Smooth muscle cell (in vitro differentiated cells): ENCODE data around the gene VCP. TPM values are rescaled to one million over a fixed set of nuclear protein-coding genes. Genes with fewer than 3 reads are reported as not detected.

Source experiments
- DNase-seq: peaks from one replicate; lab custom pipeline; 2025; ENCODE audit not compliant: unreplicated experiment; lab: John Stamatoyannopoulos, UW
- H2AFZ ChIP-seq: fragments of 200-600 bp; sonication (generic); 2 replicates; pipeline ENCODE4 v1.6.0; 2016; ENCODE audit warnings: antibody characterized with exemption, low read depth, mild to moderate bottlenecking
- H3F3A ChIP-seq: fragments of 200-600 bp; sonication (generic); 2 replicates; pipeline ENCODE4 v1.6.0; 2017; ENCODE audit warnings: antibody characterized with exemption, low read depth
- H3K27ac ChIP-seq: fragments of 200-600 bp; sonication (generic); 2 replicates; pipeline ENCODE4 v1.5.1; 2016; ENCODE audit warnings: low read depth, mild to moderate bottlenecking
- H3K27me3 ChIP-seq: fragments of 200-600 bp; sonication (generic); 2 replicates; pipeline ENCODE4 v1.6.1; 2016; ENCODE audit warnings: low read depth, mild to moderate bottlenecking
- H3K36me3 ChIP-seq: fragments of 200-600 bp; sonication (generic); 2 replicates; pipeline ENCODE4 v1.5.1; 2016; ENCODE audit warnings: low read depth
- H3K4me1 ChIP-seq: fragments of 200-600 bp; sonication (generic); 2 replicates; pipeline ENCODE4 v1.5.1; 2016; ENCODE audit warnings: low read depth
- H3K4me2 ChIP-seq: fragments of 200-600 bp; sonication (generic); 2 replicates; pipeline ENCODE4 v1.6.0; 2016; ENCODE audit warnings: mild to moderate bottlenecking
- H3K4me3 ChIP-seq: fragments of 200-600 bp; sonication (generic); 2 replicates; pipeline ENCODE4 v1.5.1; 2016; ENCODE audit warnings: mild to moderate bottlenecking
- H3K79me2 ChIP-seq: fragments of 200-600 bp; sonication (generic); 2 replicates; pipeline ENCODE4 v1.6.0; 2016; ENCODE audit warnings: low read depth, mild to moderate bottlenecking
- H3K9ac ChIP-seq: fragments of 200-600 bp; sonication (generic); 2 replicates; pipeline ENCODE4 v1.6.0; 2016; ENCODE audit warnings: low read depth
- H3K9me3 ChIP-seq: fragments of 200-600 bp; sonication (generic); replicated peaks from 2 replicates; pipeline ENCODE4 v1.5.1; 2016; ENCODE audit warnings: low read depth
- H4K20me1 ChIP-seq: fragments of 200-600 bp; sonication (generic); 2 replicates; pipeline ENCODE4 v1.6.0; 2016; ENCODE audit warnings: low read depth
- whole genome bisulfite sequencing: methylation state at CpG from one replicate; pipeline ENCODE4 v1.1.7; 2016; ENCODE audit warnings: low lambda C conversion rate; 5-methylcytosine and 5-hydroxymethylcytosine counted together
- polyA plus RNA-seq: library from polyadenylated mRNA; unstranded; fragments of >200 nt; fragmentation: Nextera tagmentation; extraction: Ambion mirVana; gene quantifications from 2 replicates; pipeline ENCODE4 v1.2.1, GENCODE V29; 2016
- total RNA-seq: library from RNA; depleted of rRNA; stranded (reverse); fragments of >200 nt; gene quantifications from 2 replicates; pipeline ENCODE4 v1.2.3, GENCODE V29; 2014
- TF ChIP-seq, protein P1 (sequence below): fragments of 200-600 bp; sonication (generic); IDR thresholded peaks from 2 replicates; pipeline ENCODE4 v1.5.1; 2017; ENCODE audit warnings: borderline replicate concordance, mild to moderate bottlenecking, antibody characterized with exemption; ENCODE audit not compliant: insufficient read depth, poor library complexity, severe bottlenecking

VCP gene
- total and polyA plus RNA-seq, 2 experiments from 2014 or later: 207 to 314 TPM

- Histone ChIP-seq H3K9me3 (no peaks in the 10 kb centered on the region), H4K20me1 (no peaks in the 10 kb centered on the region), H3K79me2 (no peaks in the 10 kb centered on the region), H3K4me3 (no peak overlapping the region), H3K9ac (no peak overlapping the region), H3K4me2 (no peak overlapping the region), H2AFZ (no peak overlapping the region), H3K36me3 (no peaks in the 10 kb centered on the region), H3K27ac (no peak overlapping the region), H3K27me3 (no peaks in the 10 kb centered on the region), H3F3A (no peaks in the 10 kb centered on the region), H3K4me1 (no peaks in the 10 kb centered on the region)
- TF ChIP-seq, protein P1, sequence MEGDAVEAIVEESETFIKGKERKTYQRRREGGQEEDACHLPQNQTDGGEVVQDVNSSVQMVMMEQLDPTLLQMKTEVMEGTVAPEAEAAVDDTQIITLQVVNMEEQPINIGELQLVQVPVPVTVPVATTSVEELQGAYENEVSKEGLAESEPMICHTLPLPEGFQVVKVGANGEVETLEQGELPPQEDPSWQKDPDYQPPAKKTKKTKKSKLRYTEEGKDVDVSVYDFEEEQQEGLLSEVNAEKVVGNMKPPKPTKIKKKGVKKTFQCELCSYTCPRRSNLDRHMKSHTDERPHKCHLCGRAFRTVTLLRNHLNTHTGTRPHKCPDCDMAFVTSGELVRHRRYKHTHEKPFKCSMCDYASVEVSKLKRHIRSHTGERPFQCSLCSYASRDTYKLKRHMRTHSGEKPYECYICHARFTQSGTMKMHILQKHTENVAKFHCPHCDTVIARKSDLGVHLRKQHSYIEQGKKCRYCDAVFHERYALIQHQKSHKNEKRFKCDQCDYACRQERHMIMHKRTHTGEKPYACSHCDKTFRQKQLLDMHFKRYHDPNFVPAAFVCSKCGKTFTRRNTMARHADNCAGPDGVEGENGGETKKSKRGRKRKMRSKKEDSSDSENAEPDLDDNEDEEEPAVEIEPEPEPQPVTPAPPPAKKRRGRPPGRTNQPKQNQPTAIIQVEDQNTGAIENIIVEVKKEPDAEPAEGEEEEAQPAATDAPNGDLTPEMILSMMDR: no peak
- no peak for DNase-seq
- 93% methylated on average over 2 of the region's 2 CpGs for WGBS
These were observed 39.3 kb downstream of the VCP start for GRCh38 chr9:35033101-35033500.

DNA sequence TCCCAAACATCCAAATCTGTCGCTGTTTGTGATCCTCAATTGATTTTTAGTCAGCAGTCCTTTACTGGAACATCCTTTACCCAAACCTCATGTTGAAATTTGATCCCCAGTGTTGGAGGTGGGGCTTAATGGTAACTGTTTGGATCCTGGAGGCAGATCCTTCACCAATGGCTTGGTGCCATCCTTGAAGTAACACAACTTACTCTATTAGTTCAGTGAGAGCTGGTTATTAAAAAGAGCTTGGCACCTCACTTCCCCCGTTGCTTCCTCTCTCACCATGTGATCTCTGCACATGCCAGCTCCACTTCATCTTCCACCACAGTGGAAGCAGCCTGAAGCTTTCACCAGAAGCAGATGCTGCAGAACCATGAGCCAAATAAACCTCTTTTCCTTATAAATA lies 42.6 kb downstream of the VCP start:
- DNase-seq: no peak
- H3F3A ChIP-seq: peaks cover 15% of the 10 kb centered on the region
- H3K79me2 ChIP-seq: no peaks in the 10 kb centered on the region
- no peaks in the 10 kb centered on the region for H3K27me3 ChIP-seq
- no peak overlapping the region for H3K4me2 ChIP-seq
- no peaks in the 10 kb centered on the region for H3K9me3 ChIP-seq
- no peak overlapping the region for H2AFZ ChIP-seq
- 95% methylated on average over 2 of the region's 2 CpGs for WGBS
- H4K20me1 ChIP-seq: no peaks in the 10 kb centered on the region
- no peaks in the 10 kb centered on the region for H3K36me3 ChIP-seq
- H3K4me1 ChIP-seq: peaks cover 8% of the 10 kb centered on the region
- TF ChIP-seq, protein P1: no peak
- no peak overlapping the region for H3K9ac ChIP-seq
- no peak overlapping the region for H3K4me3 ChIP-seq
- no peak overlapping the region for H3K27ac ChIP-seq

- Histone ChIP-seq H3K9ac (no peak overlapping the region), H3F3A (peaks cover 15% of the 10 kb centered on the region), H4K20me1 (no peaks in the 10 kb centered on the region), H3K9me3 (no peaks in the 10 kb centered on the region), H3K79me2 (no peaks in the 10 kb centered on the region), H3K27ac (no peak overlapping the region), H3K4me3 (no peak overlapping the region), H3K36me3 (no peaks in the 10 kb centered on the region), H2AFZ (no peak overlapping the region), H3K4me1 (peaks cover 8% of the 10 kb centered on the region), H3K27me3 (no peaks in the 10 kb centered on the region), H3K4me2 (no peak overlapping the region)
- TF ChIP-seq, protein P1: no peak
- DNase-seq: no peak
- 74% methylated on average over 4 of the region's 4 CpGs for WGBS
These were observed 43.2 kb downstream of the VCP start for GRCh38 chr9:35029241-35029640.

DNA sequence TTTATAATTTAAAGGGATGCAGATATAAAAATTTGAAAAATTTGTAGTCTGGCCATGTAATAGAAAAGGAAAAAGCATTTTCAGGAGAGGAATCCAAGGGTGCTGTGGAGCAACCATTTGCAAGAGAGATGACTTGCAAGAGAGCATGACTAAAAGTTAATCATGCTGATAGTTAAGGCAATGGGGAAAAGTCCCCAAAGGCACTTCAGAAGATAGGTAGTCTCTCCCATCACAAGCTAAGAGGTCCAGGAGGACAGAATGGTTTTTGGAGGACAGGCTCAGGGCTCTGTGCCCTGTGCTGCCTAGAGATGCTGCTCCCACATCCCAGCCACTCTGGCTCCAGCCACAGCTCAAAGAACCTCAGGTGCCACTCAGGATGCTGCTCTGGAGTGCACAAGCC lies 44.1 kb downstream of the VCP start:
- Histone ChIP-seq H3K36me3 (no peaks in the 10 kb centered on the region), H3K4me3 (no peak overlapping the region), H2AFZ (no peak overlapping the region), H3K9me3 (no peaks in the 10 kb centered on the region), H3K79me2 (no peaks in the 10 kb centered on the region), H3F3A (peaks cover 15% of the 10 kb centered on the region), H3K4me1 (peaks cover 8% of the 10 kb centered on the region), H3K9ac (no peak overlapping the region), H3K4me2 (no peak overlapping the region), H3K27me3 (no peaks in the 10 kb centered on the region), H4K20me1 (no peaks in the 10 kb centered on the region), H3K27ac (no peak overlapping the region)
- DNase-seq: no peak
- TF ChIP-seq, protein P1: no peak
